Stimulated activated naive CD8-positive, alpha-beta T cell treated with anti-CD3 and anti-CD28 coated beads, Interleukin-15, Interleukin-2, amounts not matched to agents 100 ng/mL and 50 ng/mL, for 24 hours (primary cell): Measurements from ENCODE around the gene MYO10.

Experiments used
- H3K27ac Mint-ChIP-seq: one replicate; pipeline ENCODE4 v1.8.0; 2021; ENCODE audit warnings: mild to moderate bottlenecking, mixed read lengths
- H3K27me3 Mint-ChIP-seq: one replicate; pipeline ENCODE4 v1.8.0; 2021; ENCODE audit warnings: mixed read lengths
- H3K36me3 Mint-ChIP-seq: one replicate; pipeline ENCODE4 v1.8.0; 2021; ENCODE audit warnings: low read depth, mixed read lengths
- H3K4me1 Mint-ChIP-seq: one replicate; pipeline ENCODE4 v1.8.0; 2021; ENCODE audit warnings: low read depth, mixed read lengths
- H3K4me3 Mint-ChIP-seq: one replicate; pipeline ENCODE4 v1.8.0; 2021; ENCODE audit warnings: mild to moderate bottlenecking, mixed read lengths
- H3K9me3 Mint-ChIP-seq: one replicate; pipeline ENCODE4 v1.8.0; 2021; ENCODE audit warnings: mixed read lengths

Gene MYO10

DNA sequence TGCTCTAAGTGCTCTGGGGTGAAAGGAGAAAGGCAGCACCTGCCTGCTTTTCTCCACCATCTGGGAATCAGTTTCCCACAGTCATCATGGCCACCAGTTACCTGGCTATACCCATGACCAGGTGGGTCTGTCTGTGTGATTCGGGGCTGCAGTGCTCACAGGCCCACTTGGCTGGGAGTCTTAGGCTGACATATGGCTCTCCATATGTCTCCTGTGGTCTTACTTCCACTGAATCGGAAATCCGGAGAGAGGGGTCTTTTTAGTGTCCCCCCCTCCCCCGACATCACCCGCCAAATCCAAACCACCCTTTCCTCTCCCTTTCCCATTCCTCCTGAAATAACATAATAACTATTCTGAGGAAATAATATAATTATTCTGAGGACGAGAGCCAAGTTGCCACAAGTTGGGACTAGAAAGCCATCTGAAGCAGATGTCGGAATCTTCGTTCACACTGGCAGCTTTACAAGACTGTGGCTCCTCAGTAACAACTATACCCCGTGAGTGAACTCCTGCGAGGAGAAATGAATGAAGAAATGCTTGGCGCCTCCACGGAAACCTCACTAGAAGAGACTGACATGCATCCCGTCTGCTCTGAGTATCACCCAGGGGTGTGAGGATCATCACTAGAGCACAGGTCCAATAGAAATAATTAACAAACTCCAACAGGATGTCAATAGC, 143.4 kb downstream of the MYO10 start:
- Mint-ChIP-seq H3K27me3 (no peaks in the 10 kb centered on the region), H3K4me1 (peaks cover 8% of the 10 kb centered on the region), H3K36me3 (no peaks in the 10 kb centered on the region), H3K4me3 (no peak overlapping the region), H3K9me3 (no peaks in the 10 kb centered on the region), H3K27ac (no peak overlapping the region)

DNA sequence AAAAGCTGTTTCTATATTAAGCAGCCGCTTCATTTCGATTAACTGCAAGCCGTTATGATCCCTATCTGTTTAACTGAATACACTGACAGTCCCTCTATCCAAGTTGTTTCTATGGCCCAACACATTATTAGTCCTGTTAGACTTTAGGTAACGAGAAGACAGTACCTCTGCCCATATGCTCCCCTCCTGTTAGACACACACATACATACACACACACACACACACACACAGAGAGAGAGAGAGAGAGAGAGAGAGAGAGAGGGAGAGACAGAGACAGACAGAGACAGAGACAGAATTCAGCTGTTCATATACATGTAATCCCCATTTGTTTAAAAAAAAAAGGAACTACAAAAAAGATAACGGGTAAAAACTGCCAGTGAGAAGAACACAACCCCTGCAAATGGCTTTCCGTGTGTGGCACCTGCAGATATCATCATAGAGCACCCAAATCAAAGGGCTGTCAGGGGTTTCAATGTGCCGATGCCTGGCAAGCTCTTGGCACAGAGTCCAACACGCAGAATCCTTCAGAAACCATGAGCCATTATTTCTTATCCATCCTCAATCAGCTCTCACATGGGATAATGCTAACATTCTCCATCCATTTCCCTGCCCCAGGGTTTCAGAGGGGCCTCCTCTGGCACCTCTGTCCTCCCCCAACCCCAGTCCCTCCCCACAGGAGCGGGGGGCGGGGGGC, 144.0 kb downstream of the MYO10 start:
- H3K4me1 Mint-ChIP-seq = peaks cover 8% of the 10 kb centered on the region
- H3K4me3 Mint-ChIP-seq = no peak overlapping the region
- no peak overlapping the region for H3K27ac Mint-ChIP-seq
- H3K9me3 Mint-ChIP-seq = no peaks in the 10 kb centered on the region
- no peaks in the 10 kb centered on the region for H3K27me3 Mint-ChIP-seq
- no peaks in the 10 kb centered on the region for H3K36me3 Mint-ChIP-seq

DNA sequence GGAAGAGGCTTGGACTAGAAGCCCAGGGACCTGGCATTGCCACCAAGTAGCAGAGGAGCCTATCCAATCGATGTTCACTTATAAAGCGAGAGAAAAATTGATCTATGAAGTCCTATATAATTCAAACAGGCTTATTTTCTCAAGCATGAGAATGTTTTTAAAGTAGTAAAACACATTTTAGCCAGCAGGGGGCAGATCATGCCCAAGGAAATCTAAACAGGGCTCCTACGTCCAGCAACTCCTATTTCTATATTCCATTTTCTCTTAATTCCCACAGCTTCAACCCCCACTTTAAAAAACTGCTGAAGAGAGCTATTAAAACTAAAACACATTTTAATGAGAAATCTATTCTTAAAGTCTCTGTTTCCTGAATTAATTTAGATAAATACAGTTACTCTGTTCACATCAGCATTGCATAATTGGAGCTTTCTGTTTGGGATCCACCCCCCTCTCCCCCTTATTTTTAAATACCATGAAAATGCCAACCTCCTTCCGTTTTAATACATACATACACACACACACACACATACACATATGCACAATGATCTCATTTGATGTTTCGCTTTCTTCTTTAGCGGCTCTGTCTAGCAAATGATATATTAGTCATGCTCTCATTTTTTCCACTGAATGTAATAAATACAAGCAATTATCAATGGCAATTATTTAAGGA, 144.9 kb downstream of the MYO10 start:
- H3K27ac Mint-ChIP-seq = no peak overlapping the region

DNA sequence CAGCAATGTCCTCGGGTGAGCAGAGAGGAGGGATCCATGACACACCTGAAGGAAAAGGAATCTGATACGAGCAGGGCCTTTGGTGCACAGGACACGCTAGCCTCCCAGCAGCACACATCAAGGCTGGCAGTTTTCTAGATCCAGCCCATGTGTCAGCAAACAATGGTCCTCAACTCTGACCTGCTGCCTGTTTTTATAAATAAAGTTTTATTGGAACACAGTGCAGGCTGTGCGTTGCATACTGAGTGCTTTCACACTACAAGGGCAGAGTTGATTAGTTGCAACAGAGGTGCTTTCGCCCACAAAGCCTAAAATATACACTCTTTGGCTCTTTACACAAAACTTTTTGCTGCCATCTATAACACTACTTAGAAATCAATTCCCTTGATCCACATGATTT, 147.1 kb downstream of the MYO10 start:
- H3K27ac Mint-ChIP-seq = no peak overlapping the region
- H3K4me1 Mint-ChIP-seq = peaks cover 28% of the 10 kb centered on the region
- no peaks in the 10 kb centered on the region for H3K9me3 Mint-ChIP-seq
- H3K36me3 Mint-ChIP-seq = no peaks in the 10 kb centered on the region
- peaks cover 5% of the 10 kb centered on the region for H3K27me3 Mint-ChIP-seq
- H3K4me3 Mint-ChIP-seq = no peak overlapping the region

More for the DNA sequence above, 144.9 kb downstream of the MYO10 start:
- H3K4me1 Mint-ChIP-seq = peaks cover 9% of the 10 kb centered on the region
- no peaks in the 10 kb centered on the region for H3K9me3 Mint-ChIP-seq
- peaks cover 2% of the 10 kb centered on the region for H3K27me3 Mint-ChIP-seq
- H3K36me3 Mint-ChIP-seq = no peaks in the 10 kb centered on the region
- H3K4me3 Mint-ChIP-seq = no peak overlapping the region

DNA sequence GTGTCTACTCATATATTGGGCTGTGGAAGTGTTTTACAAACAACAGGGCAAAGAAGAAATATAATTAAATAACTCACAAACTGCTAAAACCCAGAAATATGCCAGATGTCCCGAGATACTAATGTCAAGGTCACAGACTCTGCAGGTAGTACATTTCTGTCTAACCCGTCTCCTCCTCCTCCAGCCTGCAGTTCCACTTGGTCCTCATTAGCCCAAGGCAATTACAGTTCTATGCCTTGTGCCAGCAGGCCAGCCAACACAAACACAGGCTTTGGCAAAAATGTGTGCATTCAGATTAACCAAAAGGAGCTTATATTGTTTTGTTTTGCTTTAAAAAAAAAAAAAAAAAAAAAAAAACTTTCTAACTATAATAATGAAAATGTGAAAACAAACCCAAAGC, 148.8 kb downstream of the MYO10 start:
- H3K27ac Mint-ChIP-seq = no peak overlapping the region

DNA sequence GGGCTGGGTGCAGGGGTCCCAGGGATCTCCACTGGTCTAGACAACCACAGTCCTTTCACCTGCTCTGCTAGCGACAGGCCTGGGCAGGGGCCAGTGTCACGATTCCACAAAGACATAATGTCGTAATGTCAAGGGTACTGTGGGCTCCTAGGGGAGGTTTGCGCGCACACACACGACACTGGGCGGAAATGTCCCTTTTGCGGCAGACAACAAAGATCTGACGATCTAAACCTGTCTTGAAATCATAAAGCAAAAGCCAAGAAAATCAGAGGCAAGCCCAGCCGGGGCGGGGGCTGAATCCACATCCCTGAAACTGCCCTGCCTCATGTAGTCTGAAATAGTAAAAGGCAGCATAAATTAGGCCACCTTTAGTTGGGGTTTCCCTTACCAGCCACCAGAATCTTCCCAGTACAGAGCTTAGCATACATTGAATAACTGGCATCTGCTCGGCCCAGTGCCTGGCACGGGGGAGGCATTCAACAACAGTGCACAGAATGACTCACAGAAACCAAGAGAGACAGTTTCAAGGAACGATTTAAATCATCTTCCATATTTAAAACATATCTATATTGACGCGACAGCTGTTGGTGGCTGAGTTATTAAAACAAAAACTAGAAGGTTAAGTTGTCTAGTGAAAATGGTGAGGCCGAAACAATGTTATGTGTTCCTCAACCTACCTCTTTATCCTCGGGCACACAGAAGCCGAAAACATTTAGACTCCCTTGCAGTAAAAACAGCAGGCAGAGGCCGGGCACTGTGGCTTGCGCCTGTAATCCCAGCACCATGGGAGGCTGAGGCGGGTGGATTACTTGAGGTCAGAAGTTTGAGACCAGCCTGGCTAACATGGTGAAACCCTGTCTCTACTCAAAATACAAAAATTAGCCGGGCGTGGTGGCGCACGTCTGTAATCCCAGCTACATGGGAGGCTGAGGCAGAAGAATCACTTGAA, 151.0 kb downstream of the MYO10 start:
- H3K4me3 Mint-ChIP-seq = no peak overlapping the region
- H3K36me3 Mint-ChIP-seq = no peaks in the 10 kb centered on the region
- H3K4me1 Mint-ChIP-seq = peaks cover 22% of the 10 kb centered on the region
- H3K27ac Mint-ChIP-seq = peak overlapping the region; percentile 62
- no peaks in the 10 kb centered on the region for H3K9me3 Mint-ChIP-seq
- peaks cover 9% of the 10 kb centered on the region for H3K27me3 Mint-ChIP-seq

More for the DNA sequence above, 148.8 kb downstream of the MYO10 start:
- H3K4me3 Mint-ChIP-seq = no peak overlapping the region
- no peaks in the 10 kb centered on the region for H3K9me3 Mint-ChIP-seq
- H3K27me3 Mint-ChIP-seq = peaks cover 5% of the 10 kb centered on the region
- H3K4me1 Mint-ChIP-seq = peaks cover 30% of the 10 kb centered on the region
- H3K36me3 Mint-ChIP-seq = no peaks in the 10 kb centered on the region

DNA sequence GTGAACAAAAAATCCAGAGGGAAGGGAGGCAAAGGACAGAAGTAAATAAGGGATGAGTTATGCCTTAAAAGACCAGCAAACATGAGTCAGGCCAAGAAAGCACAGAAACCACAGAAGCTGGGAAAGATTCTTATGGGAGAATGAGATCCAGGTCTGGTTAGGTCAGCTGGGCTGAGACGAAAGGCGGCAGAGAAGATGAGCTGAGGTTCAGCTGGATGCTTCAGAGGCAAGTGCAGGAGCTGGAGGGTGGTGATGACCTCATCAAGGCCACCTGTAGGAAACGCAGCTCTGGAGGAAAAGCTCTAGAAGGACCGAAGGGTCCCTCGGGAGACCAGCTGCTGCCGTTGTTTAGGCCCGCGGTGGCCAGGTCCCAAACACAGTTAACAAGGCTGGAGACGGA, 152.0 kb downstream of the MYO10 start:
- Mint-ChIP-seq H3K27ac (no peak overlapping the region), H3K27me3 (peaks cover 9% of the 10 kb centered on the region), H3K4me1 (peaks cover 22% of the 10 kb centered on the region), H3K9me3 (no peaks in the 10 kb centered on the region), H3K4me3 (no peak overlapping the region), H3K36me3 (no peaks in the 10 kb centered on the region)

DNA sequence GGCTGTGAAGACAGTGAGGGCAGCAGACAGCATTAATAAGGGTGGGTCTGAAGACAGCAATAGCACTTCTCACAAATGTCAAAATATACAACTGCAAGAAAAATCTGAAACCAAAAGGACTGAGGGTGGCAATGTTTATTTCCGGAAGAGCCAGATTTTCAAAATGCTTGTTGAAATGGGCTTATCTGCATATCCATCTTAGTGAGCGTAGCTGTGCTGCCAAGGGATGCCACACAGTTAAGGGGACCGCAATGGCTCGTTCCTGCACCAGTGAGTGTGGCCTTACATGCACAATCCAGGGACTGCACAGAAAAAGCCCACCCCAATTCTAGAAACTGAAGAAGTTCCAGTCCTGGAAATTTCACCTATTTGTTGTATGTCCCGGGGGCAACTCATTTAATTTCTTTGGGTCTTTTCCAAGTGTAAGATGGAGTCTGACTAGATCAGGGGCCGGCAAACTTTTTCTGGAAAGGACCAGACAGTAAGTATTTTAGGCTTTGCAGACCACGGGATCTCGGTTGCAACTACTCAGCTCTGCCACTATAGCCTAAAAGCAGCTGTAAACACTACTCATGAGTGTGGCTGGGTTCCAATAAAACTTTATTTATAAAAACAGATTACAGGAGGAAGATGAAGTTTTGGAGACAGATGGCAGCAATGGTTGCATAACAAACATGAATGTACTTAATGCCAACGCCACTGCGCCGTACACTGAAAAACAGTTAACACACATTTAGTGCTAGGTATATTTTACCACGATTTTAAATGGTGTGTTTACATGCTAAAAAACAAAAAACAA, 154.1 kb downstream of the MYO10 start:
- Mint-ChIP-seq H3K36me3 (no peaks in the 10 kb centered on the region), H3K4me3 (no peak overlapping the region), H3K27me3 (peaks cover 9% of the 10 kb centered on the region), H3K4me1 (peaks cover 22% of the 10 kb centered on the region), H3K27ac (no peak overlapping the region), H3K9me3 (no peaks in the 10 kb centered on the region)

DNA sequence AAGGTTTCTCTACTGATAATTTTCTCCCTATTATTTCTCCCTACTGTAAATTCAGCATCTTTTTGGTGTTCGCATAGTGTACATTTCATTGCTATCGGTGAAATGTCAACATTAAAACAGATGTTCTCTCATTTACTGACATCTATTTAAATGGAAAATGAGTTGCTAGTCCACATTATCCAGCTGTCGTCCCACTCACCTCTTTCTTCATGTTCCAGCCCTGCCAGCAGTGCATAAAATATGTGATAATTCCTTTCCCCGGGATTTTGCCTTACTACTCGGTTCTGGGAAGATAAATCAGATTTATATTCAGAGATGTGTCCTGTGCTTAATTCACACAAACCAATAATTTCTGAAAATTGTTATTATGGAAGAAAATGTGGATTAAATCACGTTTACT, 155.8 kb downstream of the MYO10 start:
- peaks cover 16% of the 10 kb centered on the region for H3K4me1 Mint-ChIP-seq

DNA sequence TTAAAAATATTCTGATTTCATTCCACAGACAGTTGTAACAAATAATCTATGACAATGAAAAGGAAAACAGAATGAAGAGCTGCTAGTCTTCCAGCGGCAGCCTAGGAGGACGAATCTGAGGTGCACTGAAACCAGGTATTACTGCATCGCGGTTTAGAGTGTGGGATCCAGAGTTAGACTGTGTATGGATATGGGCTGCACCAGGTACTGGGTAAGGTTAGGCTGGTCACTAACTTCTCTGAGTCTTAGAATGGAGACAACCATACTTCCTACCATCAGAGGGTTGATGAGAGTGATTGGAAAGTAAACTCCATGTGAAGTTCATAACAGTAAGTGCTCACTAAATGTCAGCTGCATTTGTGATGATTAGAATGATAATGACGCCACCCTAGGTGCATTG, 158.7 kb downstream of the MYO10 start:
- Mint-ChIP-seq H3K4me1 (no peaks in the 10 kb centered on the region), H3K27me3 (peaks cover 5% of the 10 kb centered on the region), H3K4me3 (no peak overlapping the region), H3K36me3 (no peaks in the 10 kb centered on the region), H3K9me3 (no peaks in the 10 kb centered on the region), H3K27ac (no peak overlapping the region)

More for the DNA sequence above, 155.8 kb downstream of the MYO10 start:
- Mint-ChIP-seq H3K4me3 (no peak overlapping the region), H3K9me3 (no peaks in the 10 kb centered on the region), H3K27me3 (peaks cover 5% of the 10 kb centered on the region), H3K36me3 (no peaks in the 10 kb centered on the region), H3K27ac (no peak overlapping the region)

DNA sequence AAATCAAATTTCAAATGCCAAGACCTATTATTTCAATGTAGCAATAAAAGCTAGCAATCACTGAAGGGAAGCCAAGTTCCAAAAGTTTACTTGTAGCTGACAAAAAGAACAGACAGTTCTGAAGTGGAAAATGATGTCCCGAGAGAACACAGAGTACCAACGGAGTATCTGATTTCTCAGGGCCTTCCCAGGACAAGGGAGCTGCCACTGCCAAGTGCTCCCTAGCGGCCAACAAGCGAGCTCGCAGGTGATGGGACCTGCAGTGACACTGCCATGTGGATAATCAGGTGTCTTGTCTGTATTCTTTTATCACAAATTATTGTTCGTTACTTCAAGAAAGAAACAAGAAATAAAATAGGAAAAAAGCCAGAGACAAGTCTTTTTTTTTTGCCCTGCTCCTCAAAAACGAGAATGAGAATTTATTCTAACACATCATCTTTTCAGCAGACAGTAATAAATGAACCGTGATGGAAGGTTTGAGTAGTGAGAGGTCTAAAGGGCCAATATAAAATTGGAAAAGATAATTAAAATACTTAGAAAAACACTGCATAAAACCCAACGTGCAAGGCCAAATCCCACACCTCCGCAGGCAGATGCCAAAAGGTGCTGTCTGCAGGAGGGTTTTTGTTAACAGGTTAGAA, 159.4 kb downstream of the MYO10 start:
- no peaks in the 10 kb centered on the region for H3K9me3 Mint-ChIP-seq
- peaks cover 2% of the 10 kb centered on the region for H3K27me3 Mint-ChIP-seq
- no peak overlapping the region for H3K4me3 Mint-ChIP-seq
- no peak overlapping the region for H3K27ac Mint-ChIP-seq
- no peaks in the 10 kb centered on the region for H3K36me3 Mint-ChIP-seq
- no peaks in the 10 kb centered on the region for H3K4me1 Mint-ChIP-seq

DNA sequence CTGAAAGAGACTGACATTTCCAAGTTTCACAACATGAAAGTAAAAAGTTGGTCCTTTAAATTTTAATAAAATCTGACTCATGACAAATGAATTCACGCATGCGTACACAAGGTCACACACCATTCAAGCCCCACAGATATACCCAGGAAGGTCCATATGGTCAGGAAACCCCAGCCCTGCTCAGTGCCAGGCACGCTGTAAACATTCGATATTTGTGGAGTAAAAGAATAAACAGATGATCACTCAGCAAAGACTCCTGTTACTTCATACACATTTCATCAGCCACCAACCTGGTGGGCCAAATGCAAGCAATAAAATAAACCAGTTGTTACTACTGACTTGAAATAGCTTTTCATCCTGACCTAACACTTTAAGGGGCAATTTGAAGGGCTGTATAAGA, 161.3 kb downstream of the MYO10 start:
- H3K9me3 Mint-ChIP-seq = no peaks in the 10 kb centered on the region
- no peaks in the 10 kb centered on the region for H3K27me3 Mint-ChIP-seq
- H3K4me3 Mint-ChIP-seq = no peak overlapping the region
- H3K4me1 Mint-ChIP-seq = no peaks in the 10 kb centered on the region
- no peak overlapping the region for H3K27ac Mint-ChIP-seq
- no peaks in the 10 kb centered on the region for H3K36me3 Mint-ChIP-seq

DNA sequence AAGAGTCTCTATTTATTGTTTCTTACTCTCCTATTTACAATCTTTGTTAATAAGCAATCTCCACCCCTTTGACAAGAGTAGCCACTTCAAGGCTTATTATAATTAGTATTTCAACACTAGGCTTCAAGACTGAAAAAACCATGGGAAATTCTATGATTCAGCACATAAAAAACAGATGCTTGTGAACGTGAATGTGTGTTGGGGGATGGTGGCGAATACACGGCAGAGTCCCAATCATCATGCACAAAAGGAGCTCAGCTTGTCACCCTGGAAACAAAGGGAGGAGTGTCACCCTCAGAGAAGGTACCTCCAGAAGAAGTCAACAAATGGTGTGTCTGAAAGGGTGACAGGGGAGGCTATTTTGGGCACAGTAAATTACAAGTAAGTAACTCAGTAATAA, 162.1 kb downstream of the MYO10 start:
- H3K4me1 Mint-ChIP-seq = no peaks in the 10 kb centered on the region
- H3K27me3 Mint-ChIP-seq = no peaks in the 10 kb centered on the region
- H3K27ac Mint-ChIP-seq = no peak overlapping the region
- H3K4me3 Mint-ChIP-seq = no peak overlapping the region
- no peaks in the 10 kb centered on the region for H3K9me3 Mint-ChIP-seq
- H3K36me3 Mint-ChIP-seq = no peaks in the 10 kb centered on the region

DNA sequence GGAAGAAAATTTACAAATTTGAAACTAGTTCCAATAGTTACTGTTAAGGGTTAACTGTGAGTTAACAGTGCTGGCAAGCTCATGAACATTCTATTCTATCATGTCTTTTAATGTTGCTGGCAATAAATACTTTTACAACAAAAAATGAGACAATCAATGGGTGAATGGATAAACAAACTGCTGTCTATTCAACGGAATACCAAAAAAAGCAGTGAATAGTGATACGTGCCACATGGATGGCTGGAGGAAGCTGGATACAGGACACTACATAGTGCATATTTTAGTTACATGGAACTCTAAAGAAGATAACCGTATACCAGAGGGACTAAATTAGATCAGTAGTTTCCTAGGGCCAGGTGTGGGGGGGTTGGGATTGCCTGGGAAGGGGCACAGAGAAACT, 163.5 kb downstream of the MYO10 start:
- Mint-ChIP-seq H3K27me3 (no peaks in the 10 kb centered on the region), H3K4me1 (no peaks in the 10 kb centered on the region), H3K36me3 (no peaks in the 10 kb centered on the region), H3K4me3 (no peak overlapping the region), H3K27ac (no peak overlapping the region), H3K9me3 (no peaks in the 10 kb centered on the region)
